ENCODE results near the gene ERC2.

DNA sequence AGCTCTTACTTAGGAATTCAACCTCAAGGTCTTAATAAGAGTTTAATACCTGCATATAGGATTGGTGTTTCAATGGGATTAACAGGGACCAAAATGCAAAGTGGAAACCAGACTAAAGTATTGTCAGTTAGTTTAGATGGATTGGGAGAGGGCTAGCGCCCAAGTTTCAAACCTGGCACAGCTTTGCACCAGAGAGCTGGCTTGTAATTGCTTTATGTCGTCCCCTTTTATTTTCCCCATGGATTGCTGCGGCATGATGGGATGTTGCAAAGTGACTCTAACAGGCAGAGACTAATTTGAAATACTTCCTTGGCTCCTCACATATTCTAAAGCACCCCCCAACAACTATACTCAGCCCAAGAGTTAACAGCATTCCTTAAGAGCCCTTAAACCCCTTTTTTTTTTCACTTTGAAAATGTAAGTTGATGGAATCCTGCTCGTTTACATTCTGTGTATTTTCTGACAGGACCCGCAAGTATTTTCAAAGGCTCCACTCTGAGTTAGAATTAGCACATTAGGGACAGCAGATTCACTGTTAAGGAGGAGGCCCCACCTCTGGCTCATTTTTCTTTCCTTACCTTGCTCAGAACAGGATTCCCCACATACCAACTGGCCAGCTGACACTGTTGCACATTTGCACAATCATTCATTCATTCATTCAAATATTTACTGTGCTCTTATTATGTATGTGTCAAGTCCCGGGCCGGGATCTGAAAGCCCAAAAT lies 214.2 kb downstream of the ERC2 start:
- TF ChIP-seq ZBTB7A (IDR thresholded peaks at IDR 0.05; ENCODE audit: low read depth) (no peak), RAD21 (IDR thresholded peaks at IDR 0.05; ENCODE audit: low read depth) (no peak), EGR1 (IDR thresholded peaks at IDR 0.05) (no peak)
- TF ChIP-seq, protein P1, sequence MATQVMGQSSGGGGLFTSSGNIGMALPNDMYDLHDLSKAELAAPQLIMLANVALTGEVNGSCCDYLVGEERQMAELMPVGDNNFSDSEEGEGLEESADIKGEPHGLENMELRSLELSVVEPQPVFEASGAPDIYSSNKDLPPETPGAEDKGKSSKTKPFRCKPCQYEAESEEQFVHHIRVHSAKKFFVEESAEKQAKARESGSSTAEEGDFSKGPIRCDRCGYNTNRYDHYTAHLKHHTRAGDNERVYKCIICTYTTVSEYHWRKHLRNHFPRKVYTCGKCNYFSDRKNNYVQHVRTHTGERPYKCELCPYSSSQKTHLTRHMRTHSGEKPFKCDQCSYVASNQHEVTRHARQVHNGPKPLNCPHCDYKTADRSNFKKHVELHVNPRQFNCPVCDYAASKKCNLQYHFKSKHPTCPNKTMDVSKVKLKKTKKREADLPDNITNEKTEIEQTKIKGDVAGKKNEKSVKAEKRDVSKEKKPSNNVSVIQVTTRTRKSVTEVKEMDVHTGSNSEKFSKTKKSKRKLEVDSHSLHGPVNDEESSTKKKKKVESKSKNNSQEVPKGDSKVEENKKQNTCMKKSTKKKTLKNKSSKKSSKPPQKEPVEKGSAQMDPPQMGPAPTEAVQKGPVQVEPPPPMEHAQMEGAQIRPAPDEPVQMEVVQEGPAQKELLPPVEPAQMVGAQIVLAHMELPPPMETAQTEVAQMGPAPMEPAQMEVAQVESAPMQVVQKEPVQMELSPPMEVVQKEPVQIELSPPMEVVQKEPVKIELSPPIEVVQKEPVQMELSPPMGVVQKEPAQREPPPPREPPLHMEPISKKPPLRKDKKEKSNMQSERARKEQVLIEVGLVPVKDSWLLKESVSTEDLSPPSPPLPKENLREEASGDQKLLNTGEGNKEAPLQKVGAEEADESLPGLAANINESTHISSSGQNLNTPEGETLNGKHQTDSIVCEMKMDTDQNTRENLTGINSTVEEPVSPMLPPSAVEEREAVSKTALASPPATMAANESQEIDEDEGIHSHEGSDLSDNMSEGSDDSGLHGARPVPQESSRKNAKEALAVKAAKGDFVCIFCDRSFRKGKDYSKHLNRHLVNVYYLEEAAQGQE (IDR thresholded peaks at IDR 0.05; ENCODE audit: low read depth): no peak

Measured in Ishikawa (cell line).